ENCODE data around the gene MC2R.

DNA sequence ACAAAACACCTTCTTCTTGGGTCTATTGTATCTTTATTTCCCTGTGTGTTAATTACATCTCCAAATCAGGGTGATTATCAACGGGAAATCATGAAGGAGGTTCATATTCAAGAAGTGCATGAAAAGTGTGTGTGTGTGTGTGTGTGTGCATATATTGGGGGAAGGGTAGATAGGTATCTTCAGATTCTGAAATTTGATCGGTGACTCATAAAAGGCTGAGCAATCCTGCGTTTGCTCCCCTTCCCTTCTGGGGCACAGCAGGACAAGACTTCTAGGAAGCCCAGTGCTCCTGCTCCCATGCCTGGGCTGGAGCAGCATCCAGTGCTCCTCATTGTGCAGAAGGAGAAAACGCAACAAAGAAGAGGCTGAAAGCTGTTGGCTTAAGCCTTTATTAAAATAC is 65.5 kb downstream of the MC2R start:
- TF ChIP-seq CTCF (IDR thresholded peaks at IDR 0.05; ENCODE audit: insufficient read depth, low read length, poor library complexity, severe bottlenecking) (no peak), EZH2phosphoT487 (conservative IDR thresholded peaks at IDR 0.05; ENCODE audit: low read length) (no peak)

Measured in SU-DHL-6 (cell line).